NCI-H2107 treated with DMSO at 0.1 percent for 48 hours (cell line): ENCODE data around the gene GPATCH8.
"Not testable (repeated sequence)": the region's sequence is repeated elsewhere in the genome, so short reads cannot be mapped to it uniquely, and the experiment has no call there.

Source experiments
- DNase-seq: peaks from one replicate; lab custom pipeline; 2025; ENCODE audit not compliant: unreplicated experiment; lab: John Stamatoyannopoulos, UW

The GPATCH8 gene

GRCh38 chr17:44503147-44504029 is at the start of gene GPATCH8:
GPATCH8 (minus strand) TSS chr17:44503406; CDS start chr17:44503370, 36 bp downstream.
- peak; percentile 60 for DNase-seq

DNA sequence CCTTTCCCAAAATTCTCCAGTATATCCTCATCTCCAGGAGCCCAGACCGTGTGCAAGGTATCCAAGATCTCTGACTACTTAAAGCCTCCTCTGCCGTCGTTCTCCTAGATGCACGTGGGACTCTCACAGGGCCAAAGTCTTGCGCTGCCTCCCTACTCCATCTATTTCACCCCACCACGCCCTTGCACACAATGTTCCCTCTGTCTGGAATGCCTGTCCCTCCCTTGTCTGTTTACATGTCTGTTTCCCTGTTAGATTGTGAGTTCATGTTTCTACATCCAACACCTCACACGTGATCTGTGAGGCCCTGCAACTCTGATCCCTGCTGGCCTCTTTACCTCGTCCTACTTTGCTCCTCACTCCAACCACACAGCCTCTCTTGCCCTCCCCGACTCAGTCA is 49.2 kb upstream of the GPATCH8 start:
- DNase-seq = no peak

DNA sequence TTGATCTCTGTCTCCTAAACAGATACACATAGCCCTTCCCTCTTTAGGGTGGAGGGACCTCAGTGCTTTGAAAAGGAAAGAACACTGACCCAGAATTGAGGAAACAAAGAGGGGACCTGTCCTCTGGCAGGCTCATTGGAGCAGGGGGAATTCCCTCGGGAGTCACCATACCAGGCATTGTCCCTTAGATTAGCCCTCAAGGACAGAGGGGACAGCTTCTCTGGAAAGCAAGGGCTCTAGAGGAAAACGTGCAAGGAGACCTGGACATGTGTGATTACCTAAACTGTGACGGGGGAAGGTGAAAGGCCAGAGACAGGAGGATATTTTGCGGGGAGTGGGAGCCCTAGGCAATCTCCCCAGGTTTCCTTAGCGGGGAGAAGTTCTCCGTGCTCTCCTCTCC is 46.5 kb upstream of the GPATCH8 start:
- DNase-seq = no peak

- DNase-seq = no peak
Observed at GRCh38 chr17:44548376-44549230, 45.4 kb upstream of the GPATCH8 start.

GRCh38 chr17:44547625-44548267 is 44.5 kb upstream of the GPATCH8 start:
- DNase-seq = no peak

GRCh38 chr17:44546671-44547606 is 43.7 kb upstream of the GPATCH8 start:
- no peak for DNase-seq

- DNase-seq = no peak
Observed at GRCh38 chr17:44543905-44544523, 40.8 kb upstream of the GPATCH8 start.

DNA sequence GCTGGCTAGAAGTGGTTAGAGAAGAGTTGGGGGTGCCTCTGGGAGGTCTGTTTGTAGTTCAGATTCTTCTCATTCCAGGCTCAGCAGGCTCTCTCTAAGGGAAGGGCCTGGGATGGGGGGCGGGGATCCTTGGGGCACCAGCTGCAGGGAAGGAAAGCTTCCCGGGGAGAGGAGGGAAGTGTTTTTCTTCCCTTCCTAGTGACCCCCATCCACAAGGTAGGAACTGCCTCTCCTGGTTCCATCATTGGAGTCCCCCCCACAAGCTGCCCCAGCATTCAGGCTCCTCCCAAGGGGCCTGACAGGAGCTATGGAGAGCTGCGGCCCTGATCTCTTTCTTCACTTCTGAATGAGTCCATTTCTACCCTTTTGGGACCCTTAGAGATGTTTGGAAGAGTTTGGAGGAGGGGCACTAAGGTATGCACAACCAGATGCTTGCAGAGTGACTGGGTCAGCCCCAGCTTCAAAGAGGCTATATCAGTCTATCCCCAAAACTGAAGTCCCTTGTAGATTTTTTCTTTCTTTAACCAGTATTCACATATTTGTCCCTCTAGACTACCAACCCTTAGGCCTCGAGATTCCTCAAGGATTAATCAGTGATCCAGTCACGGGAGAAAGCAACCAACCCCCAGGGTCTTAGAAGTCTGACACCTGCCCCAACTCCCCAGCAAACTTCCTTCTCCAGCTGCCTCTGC is 40.2 kb upstream of the GPATCH8 start:
- no peak for DNase-seq

DNA sequence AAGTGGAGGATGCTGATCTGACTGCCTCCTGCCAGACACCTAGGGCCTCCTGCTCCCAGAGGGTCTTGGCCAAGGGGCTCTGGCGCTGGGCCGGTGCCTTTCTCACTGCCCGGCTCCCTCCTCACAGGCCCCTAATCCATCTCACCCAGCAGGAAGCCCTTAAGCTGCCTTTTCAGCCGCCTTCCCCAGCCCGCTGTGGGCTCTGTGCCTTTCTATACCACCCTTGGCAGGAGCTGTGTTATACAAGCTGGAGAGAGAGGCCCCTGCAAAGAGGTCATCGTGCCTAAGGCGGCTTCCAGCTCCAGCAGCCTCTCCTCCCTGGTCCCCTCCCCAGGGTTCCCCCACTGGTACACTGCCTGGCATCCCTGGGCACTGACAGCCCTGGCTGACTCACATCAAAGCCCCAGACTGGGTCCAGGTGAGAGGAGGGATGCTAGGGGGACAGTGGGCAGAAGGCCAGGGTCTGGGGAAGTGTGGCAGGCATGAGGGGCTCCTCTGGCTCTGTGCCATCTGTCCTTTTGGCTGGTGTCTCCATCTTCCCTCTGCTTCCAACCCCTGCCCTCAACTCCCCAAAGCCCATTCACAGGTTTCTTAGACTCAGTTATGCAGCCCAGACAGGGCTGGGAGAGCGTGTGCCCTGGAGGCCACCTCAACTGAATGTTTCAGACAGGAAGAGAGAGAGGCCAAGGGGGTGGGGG is 38.8 kb upstream of the GPATCH8 start:
- no peak for DNase-seq

DNA sequence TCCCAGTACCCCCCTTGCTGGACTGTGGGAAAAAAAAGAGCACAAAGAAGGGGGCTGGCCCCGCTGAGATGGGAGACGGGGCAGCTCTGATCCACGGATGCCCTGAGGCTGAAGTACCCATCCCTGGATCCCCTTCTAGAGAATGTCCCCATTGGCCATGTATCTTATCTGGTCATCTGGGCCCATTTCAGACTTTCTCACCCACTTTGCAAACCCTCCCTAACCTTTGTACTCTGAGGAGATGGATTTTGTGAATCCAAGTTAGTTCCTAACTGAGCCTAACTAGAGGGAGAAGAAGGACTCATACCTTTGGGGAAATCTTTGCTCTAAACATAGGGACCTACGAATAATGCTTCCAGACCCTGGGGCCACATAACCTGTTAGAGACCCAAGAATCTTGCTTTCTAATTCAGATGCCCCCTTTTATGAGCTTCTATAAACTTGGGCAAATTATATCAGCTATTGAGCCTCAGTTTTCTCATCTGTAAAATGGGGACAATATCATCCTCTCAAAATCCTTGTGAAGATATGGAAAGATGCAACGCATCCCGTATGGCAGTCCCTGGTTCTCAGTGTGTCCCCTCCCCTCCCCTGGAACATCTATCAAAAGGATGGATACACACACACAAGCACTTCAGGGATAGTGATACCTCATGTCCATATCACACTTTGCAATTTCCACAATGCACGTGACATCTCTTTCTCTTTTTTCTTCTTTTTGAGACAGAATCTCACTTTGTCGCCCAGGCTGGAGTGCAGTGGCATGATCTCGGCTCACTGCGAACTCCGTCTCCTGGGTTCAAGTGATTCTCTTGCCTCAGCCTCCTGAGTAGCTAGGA is 37.3 kb upstream of the GPATCH8 start:
- no peak for DNase-seq

GRCh38 chr17:44539673-44540072 is 36.5 kb upstream of the GPATCH8 start:
- no peak for DNase-seq

DNA sequence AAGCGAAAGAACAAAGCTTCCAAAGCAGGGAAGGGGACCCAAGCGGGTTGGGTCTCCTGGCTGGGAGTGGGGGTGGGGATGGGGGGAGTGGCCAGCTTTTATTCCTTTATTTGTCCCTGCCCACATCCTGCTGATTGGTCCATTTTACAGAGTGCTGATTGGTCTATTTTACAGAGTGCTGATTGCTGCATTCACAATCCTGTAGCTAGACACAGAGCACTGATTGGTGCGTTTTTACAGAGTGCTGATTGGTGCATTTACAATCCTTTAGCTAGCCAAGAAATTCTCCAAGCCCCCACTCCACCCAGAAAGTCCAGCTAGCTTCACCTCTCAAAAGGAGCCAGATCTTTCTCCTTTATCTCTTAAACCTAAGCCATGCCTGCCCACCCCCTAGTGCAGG is 34.7 kb upstream of the GPATCH8 start:
- DNase-seq = not testable (repeated sequence)

DNA sequence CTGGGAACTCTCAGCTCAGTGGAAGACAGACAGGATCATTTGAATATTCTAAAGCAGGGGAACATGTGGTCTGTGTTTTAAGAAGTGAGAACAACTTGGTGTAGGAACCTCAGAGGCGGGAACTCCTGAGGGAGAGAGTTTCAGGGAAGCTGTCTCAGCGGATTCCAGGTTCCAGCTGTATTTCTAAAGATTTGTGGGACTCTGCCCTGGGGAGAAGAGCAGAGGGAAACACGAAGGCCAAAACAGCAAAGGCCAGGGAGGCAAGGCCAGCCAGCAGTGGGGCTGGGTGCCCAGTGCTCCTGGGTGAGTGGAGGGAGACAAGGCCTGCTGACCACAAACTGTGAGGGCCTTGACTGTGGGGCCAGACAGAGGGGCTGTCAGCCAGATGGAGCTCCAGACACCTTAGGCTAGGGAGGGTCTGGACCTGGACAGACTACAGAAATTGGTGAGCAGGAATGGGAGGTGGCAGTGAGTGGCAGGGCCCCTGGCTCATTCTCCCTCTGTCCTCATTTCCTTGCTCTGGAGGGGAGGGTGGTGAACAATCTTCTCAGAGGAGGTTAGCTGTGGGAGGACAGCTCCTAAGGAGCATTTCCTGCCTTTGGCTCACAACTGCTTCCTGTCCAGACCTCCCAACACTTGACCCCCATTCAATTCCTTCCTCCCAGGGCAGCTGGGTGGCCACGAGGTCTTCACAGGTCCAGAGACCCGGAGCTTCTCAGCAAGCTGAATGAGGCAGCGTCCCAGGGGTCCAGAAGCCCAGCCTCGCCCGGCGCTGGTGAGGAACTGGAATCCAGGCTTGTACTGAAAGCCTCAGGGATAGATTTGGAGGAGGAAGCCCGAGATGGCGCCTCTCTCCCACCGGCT is 33.1 kb upstream of the GPATCH8 start:
- DNase-seq = no peak

DNA sequence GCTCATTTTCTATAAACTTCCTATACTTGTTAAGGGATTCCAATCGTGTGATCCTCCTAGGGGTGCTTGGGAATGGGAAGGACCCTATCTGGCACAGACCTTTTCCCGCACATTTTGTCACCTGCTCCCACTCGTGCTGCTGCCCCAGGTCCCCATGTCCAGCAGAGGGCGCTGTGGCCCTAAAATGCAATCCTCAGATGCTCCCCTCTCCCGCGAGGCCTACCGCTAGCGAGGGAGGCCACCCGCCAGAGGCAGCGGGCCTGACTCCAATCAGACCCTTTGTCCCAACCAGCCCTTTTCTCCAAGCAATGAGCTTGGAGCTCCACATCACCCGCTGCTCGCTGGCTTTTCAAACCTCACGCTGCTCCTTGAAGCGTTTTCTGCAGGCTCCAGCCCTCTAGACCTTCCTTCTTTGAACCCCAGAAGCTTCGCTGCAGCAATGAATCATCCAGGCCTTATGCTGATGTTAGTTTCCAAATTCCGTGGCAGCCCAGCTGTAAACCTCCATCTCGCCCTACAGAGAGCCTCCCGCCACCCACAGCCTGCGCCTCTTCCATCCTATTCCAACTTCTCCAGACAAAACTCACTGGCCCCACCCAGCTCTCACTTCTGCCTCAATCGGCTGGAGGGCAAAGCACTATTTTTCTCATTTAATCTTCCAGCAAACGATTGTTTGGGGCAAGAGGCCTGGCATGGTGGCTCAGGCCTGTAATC is 30.5 kb upstream of the GPATCH8 start:
- DNase-seq = peak; percentile 47

GRCh38 chr17:44530896-44531418 is 27.8 kb upstream of the GPATCH8 start:
- no peak for DNase-seq

GRCh38 chr17:44529864-44530263 is 26.7 kb upstream of the GPATCH8 start:
- no peak for DNase-seq
